GM12875 (cell line): ENCODE results near the gene MTREX.

Experiments
- H3K4me3 ChIP-seq: one replicate; pipeline ENCODE4 v1.5.1; 2011; ENCODE audit warnings: low read depth, low read length, control low read depth
- CTCF ChIP-seq: IDR thresholded peaks from 2 replicates; pipeline ENCODE4 v1.5.1; 2011; ENCODE audit warnings: low read depth, mild to moderate bottlenecking, control low read depth, inconsistent platforms, low read length, moderate library complexity, borderline replicate concordance; ENCODE audit not compliant: insufficient read depth

MTREX gene

GRCh38 chr5:55372130-55372925 lies 64.5 kb downstream of the MTREX start:
- TF ChIP-seq CTCF = no peak
- H3K4me3 ChIP-seq = no peak overlapping the region

GRCh38 chr5:55377810-55378209 lies 70.0 kb downstream of the MTREX start:
- no peak overlapping the region for H3K4me3 ChIP-seq
- no peak for TF ChIP-seq CTCF

GRCh38 chr5:55383254-55383653 lies 75.5 kb downstream of the MTREX start:
- TF ChIP-seq CTCF = no peak

GRCh38 chr5:55384072-55384471 lies 76.3 kb downstream of the MTREX start:
- TF ChIP-seq CTCF = no peak
- no peak overlapping the region for H3K4me3 ChIP-seq

More at GRCh38 chr5:55383254-55383653, 75.5 kb downstream of the MTREX start:
- H3K4me3 ChIP-seq = no peak overlapping the region

GRCh38 chr5:55385227-55385626 lies 77.4 kb downstream of the MTREX start:
- no peak for TF ChIP-seq CTCF
- no peak overlapping the region for H3K4me3 ChIP-seq

- no peak for TF ChIP-seq CTCF
- no peak overlapping the region for H3K4me3 ChIP-seq
These were observed 78.1 kb downstream of the MTREX start for GRCh38 chr5:55385846-55386245.

- no peak for TF ChIP-seq CTCF
- H3K4me3 ChIP-seq = no peak overlapping the region
These were observed 78.6 kb downstream of the MTREX start for GRCh38 chr5:55386356-55386755.
